ENCODE data around the gene TACC2.

GRCh38 chr10:122089311-122090017 lies 100.5 kb downstream of the TACC2 start:
- TF ChIP-seq EP300 (IDR thresholded peaks at IDR 0.05) (no peak), CTCF (IDR thresholded peaks at IDR 0.05) (no peak), POLR2A (IDR thresholded peaks at IDR 0.05) (no peak)
